HL-60/S4 treated with phorbol 12-myristate 13-acetate at 8.2 ng/mL for 4 days and 3 days (cell line): ENCODE data around the gene ERICH6.

Experiments used
- in situ Hi-C: fragments of 300-500 bp; cut with MboI; formaldehyde crosslinking; loops from 2 replicates; pipeline ENCODE4 v1.15.0; 2022; ENCODE audit warnings: low sequenced_read_pairs

ERICH6 gene

GRCh38 chr3:150703756-150704344 lies at the start of gene ERICH6:
Gene ERICH6, minus strand, starts transcription at chr3:150703920. Its CDS starts 22 bp downstream, at chr3:150703898.
- in situ Hi-C loops: no loop called here

GRCh38 chr3:150751781-150752263 lies 48.1 kb upstream of the ERICH6 start:
- in situ Hi-C loops: no loop called here

GRCh38 chr3:150749255-150749654 lies 45.5 kb upstream of the ERICH6 start:
- in situ Hi-C loops: no loop called here

- in situ Hi-C loops: no loop called here
Observed at GRCh38 chr3:150748684-150749047, 44.9 kb upstream of the ERICH6 start.

- in situ Hi-C loops: no loop called here
Observed at GRCh38 chr3:150747886-150748683, 44.4 kb upstream of the ERICH6 start.

- in situ Hi-C loops: no loop called here
Observed at GRCh38 chr3:150746791-150747590, 43.3 kb upstream of the ERICH6 start.

- in situ Hi-C loops: no loop called here
Observed at GRCh38 chr3:150745832-150746231, 42.1 kb upstream of the ERICH6 start.

GRCh38 chr3:150744919-150745211 lies 41.1 kb upstream of the ERICH6 start:
- in situ Hi-C loops: no loop called here

- in situ Hi-C loops: no loop called here
Observed at GRCh38 chr3:150744041-150744918, 40.6 kb upstream of the ERICH6 start.

- in situ Hi-C loops: no loop called here
Observed at GRCh38 chr3:150743508-150743907, 39.8 kb upstream of the ERICH6 start.

GRCh38 chr3:150742679-150743078 lies 39.0 kb upstream of the ERICH6 start:
- in situ Hi-C loops: no loop called here

- in situ Hi-C loops: no loop called here
Observed at GRCh38 chr3:150742141-150742523, 38.4 kb upstream of the ERICH6 start.

- in situ Hi-C loops: no loop called here
Observed at GRCh38 chr3:150741497-150742140, 37.9 kb upstream of the ERICH6 start.

- in situ Hi-C loops: no loop called here
Observed at GRCh38 chr3:150740733-150741496, 37.2 kb upstream of the ERICH6 start.

- in situ Hi-C loops: no loop called here
Observed at GRCh38 chr3:150739877-150740645, 36.3 kb upstream of the ERICH6 start.

GRCh38 chr3:150739200-150739863 lies 35.6 kb upstream of the ERICH6 start:
- in situ Hi-C loops: no loop called here

GRCh38 chr3:150738688-150739087 lies 35.0 kb upstream of the ERICH6 start:
- in situ Hi-C loops: no loop called here
